ENCODE data around the gene RPL19. TPM values are rescaled to one million over a fixed set of nuclear protein-coding genes. Genes with fewer than 3 reads are reported as not detected.

The RPL19 gene
- polyA plus RNA-seq, 1 experiment: 1,903 TPM

DNA sequence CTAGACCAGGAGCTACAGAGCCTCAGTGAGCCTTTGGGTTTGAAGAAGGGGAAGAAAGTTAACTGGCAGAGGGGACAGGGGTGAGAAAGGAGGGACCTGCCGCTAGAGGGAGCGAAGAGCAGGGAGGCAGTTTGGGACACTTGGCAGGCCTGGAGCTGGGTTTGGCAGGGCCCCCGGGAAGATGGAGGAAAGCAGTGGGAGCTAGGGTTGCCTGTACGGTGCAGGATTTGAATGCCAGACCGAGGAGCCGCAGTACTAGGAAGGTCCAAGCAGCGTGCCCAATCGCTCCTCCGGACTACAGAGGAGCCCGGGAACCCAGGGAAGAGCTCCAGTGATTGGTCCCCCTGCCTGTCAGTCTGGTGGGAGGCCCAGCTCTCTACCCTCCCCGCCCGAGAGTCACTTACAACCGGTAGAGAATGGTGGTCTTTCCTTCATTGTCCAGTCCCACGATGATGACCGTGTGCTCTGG is 35.4 kb upstream of the RPL19 start:
- DNase-seq (ENCODE audit: low read depth): peak; percentile 51
- Histone ChIP-seq H3K27me3 (ENCODE audit: control insufficient read depth, insufficient read depth, low read length) (peaks cover 23% of the 10 kb centered on the region), H3K36me3 (ENCODE audit: control insufficient read depth, insufficient read depth, low read length) (no peaks in the 10 kb centered on the region), H3K4me3 (ENCODE audit: low read depth, low read length) (peak overlapping the region; percentile 32)
- ChIA-PET POLR2A (interaction anchor here (0.5 to 1.0 kb wide), 2 partner anchors 12 to 320 kb away, joined by 3 to 13 read pairs; no protein-coding TSS in a partner anchor), CTCF (interaction anchor here (0.7 to 4.4 kb wide), 27 partner anchors 10 to 188 kb away, joined by 3 to 73 read pairs (median 7); partner anchors contain the start of genes PLXDC1 and RPL19)
- TF ChIP-seq CTCF (IDR thresholded peaks at IDR 0.05; ENCODE audit: insufficient read depth, low read depth, low read length): peak; percentile 94

DNA sequence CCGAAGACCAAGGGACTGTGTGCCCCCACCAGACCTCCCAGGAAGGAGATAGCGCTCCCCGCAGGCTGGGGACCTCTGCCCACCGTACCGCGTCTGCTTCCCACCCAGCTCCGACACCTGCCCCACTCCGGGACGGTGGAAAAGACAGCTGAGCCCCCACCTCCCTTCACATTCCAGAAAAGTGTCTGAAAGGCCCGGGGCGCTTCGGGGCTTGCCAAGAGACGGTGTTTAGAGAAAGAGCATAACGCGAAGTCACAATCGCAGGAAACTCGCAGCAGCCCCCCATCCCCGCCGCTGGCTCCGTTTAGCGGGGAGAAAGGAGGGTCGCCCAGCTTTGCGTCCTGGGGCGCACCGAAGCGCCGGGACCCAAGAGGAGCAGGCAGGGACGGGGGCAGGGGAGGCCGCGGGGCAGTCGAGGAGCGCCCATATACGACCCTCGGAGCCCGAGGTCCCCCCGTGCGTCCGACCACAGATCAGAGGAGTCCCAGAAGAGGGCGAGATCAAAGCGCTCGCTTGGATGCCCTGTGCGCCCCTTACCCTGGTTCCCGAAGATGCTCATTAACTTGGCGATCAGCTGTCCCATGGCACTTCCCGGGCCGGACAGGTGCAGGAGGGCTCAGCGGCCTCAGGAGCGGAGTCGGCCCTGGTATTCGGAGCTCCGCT is 34.8 kb upstream of the RPL19 start:
- Histone ChIP-seq H3K27me3 (ENCODE audit: control insufficient read depth, insufficient read depth, low read length) (peaks cover 23% of the 10 kb centered on the region), H3K4me3 (ENCODE audit: low read depth, low read length) (peak overlapping the region; percentile 32), H3K36me3 (ENCODE audit: control insufficient read depth, insufficient read depth, low read length) (no peaks in the 10 kb centered on the region)
- TF ChIP-seq CTCF (IDR thresholded peaks at IDR 0.05; ENCODE audit: insufficient read depth, low read depth, low read length): no peak
- CTCF ChIA-PET: interaction anchor here (0.7 to 4.4 kb wide), 26 partner anchors 9 to 188 kb away, joined by 3 to 73 read pairs (median 8); partner anchors contain the start of genes PLXDC1 and RPL19
- POLR2A ChIA-PET: interaction anchor here (0.5 to 1.0 kb wide), 2 partner anchors 12 to 321 kb away, joined by 9 to 13 read pairs; no protein-coding TSS in a partner anchor
- DNase-seq (ENCODE audit: low read depth): no peak

GRCh38 chr17:39165841-39166349 is 34.2 kb upstream of the RPL19 start, which contains the start of gene ARL5C:
Gene ARL5C, minus strand, starts transcription at chr17:39166161. Its CDS starts 401 bp downstream, at chr17:39165760.
- DNase-seq (ENCODE audit: low read depth): no peak
- ChIA-PET CTCF (interaction anchor here (1.2 to 4.4 kb wide), 11 partner anchors 9 to 185 kb away, joined by 6 to 73 read pairs (median 11); partner anchors contain the start of genes PLXDC1 and RPL19), POLR2A (interaction anchor here (0.5 kb wide), 1 partner anchor 320 kb away, joined by 9 read pairs; no protein-coding TSS in a partner anchor)
- no peaks in the 10 kb centered on the region for H3K36me3 ChIP-seq (ENCODE audit: control insufficient read depth, insufficient read depth, low read length)
- H3K4me3 ChIP-seq (ENCODE audit: low read depth, low read length): peak within 1 kb of the TSS; percentile 32
- peaks cover 20% of the 10 kb centered on the region for H3K27me3 ChIP-seq (ENCODE audit: control insufficient read depth, insufficient read depth, low read length)
- TF ChIP-seq CTCF (IDR thresholded peaks at IDR 0.05; ENCODE audit: insufficient read depth, low read depth, low read length): no peak

- ChIA-PET POLR2A (no interaction called here), CTCF (interaction anchor here (0.8 to 4.4 kb wide), 8 partner anchors 8 to 183 kb away, joined by 3 to 73 read pairs (median 14); partner anchors contain the start of gene PLXDC1)
Observed at GRCh38 chr17:39166437-39167335, 33.4 kb upstream of the RPL19 start.

More at GRCh38 chr17:39166437-39167335, 33.4 kb upstream of the RPL19 start:
- no peak overlapping the region for H3K4me3 ChIP-seq (ENCODE audit: low read depth, low read length)
- TF ChIP-seq CTCF (IDR thresholded peaks at IDR 0.05; ENCODE audit: insufficient read depth, low read depth, low read length): no peak
- DNase-seq (ENCODE audit: low read depth): no peak
- no peaks in the 10 kb centered on the region for H3K36me3 ChIP-seq (ENCODE audit: control insufficient read depth, insufficient read depth, low read length)
- H3K27me3 ChIP-seq (ENCODE audit: control insufficient read depth, insufficient read depth, low read length): peaks cover 19% of the 10 kb centered on the region

Data from BJ (cell line).